Sigmoid colon (tissue), 4 donors: ENCODE data around the gene PMF1.

Experiments
- CTCF ChIP-seq, 4 experiments: fragments of 450-650 bp in 3 of 4; fragments of 200-600 bp in 1 of 4; IDR thresholded peaks; one replicate each; pipeline ENCODE4 v1.5.1; 2016 to 2019; ENCODE audit warnings: antibody characterized with exemption in 4 of 4, mild to moderate bottlenecking in 3 of 4, moderate library complexity in 2 of 4
- POLR2AphosphoS5 ChIP-seq, 4 donors: sonication (generic); formaldehyde crosslinking; IDR thresholded peaks; one replicate each; pipeline ENCODE4 v1.6.1; 2017; ENCODE audit warnings: antibody characterized with exemption in 4 of 4

- TF ChIP-seq POLR2AphosphoS5 (IDR thresholded peaks at IDR 0.05) (no peak), CTCF (IDR thresholded peaks at IDR 0.05) (no peak)
Measured at GRCh38 chr1:156211243-156211642, 1.6 kb upstream of the PMF1 start.
